SU-DHL-6 (cell line): Measurements from ENCODE around the gene GZMH.

Source experiments
- EZH2phosphoT487 ChIP-seq: fragments of 200-600 bp; sonication (generic), shearing (Covaris generic); conservative IDR thresholded peaks from 2 replicates; pipeline ENCODE4 v1.6.1; 2018; ENCODE audit warnings: mild to moderate bottlenecking, antibody characterized with exemption, low read length, moderate library complexity, mixed read lengths
- TF ChIP-seq, protein P1 (sequence below): fragments of 200-600 bp; sonication (generic); IDR thresholded peaks from one replicate; pipeline ENCODE4 v1.5.1; 2017; ENCODE audit warnings: antibody characterized with exemption, mild to moderate bottlenecking, low read length, moderate library complexity; ENCODE audit not compliant: insufficient read depth, poor library complexity, severe bottlenecking

DNA sequence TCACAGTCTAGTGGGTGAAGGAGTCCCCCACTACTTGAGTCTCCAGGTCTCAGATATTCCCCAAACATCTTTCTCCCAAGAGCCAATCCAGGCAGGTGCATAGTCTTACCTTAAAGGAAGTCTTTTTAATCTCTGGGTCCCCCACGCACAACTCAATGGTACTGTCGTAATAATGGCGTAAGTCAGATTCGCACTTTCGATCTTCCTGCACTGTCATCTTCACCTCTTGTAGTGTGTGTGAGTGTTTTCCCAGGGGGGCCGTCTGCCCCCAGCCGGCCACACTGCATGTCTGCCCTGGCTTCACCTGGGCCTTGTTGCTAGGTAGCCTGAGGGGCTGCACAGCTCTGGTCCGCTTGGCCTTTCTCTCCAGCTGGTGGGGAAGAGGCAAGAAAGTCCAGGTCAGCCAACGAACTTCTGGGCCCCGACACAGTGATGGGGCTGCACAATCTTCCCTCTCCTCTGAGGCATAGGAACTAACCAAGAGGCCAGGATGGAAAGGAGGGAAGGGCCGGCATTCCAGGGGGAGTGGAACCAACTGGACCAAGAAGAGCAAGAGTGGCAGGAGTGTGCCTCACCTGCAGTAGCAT lies 22.4 kb upstream of the GZMH start:
- TF ChIP-seq, protein P1, sequence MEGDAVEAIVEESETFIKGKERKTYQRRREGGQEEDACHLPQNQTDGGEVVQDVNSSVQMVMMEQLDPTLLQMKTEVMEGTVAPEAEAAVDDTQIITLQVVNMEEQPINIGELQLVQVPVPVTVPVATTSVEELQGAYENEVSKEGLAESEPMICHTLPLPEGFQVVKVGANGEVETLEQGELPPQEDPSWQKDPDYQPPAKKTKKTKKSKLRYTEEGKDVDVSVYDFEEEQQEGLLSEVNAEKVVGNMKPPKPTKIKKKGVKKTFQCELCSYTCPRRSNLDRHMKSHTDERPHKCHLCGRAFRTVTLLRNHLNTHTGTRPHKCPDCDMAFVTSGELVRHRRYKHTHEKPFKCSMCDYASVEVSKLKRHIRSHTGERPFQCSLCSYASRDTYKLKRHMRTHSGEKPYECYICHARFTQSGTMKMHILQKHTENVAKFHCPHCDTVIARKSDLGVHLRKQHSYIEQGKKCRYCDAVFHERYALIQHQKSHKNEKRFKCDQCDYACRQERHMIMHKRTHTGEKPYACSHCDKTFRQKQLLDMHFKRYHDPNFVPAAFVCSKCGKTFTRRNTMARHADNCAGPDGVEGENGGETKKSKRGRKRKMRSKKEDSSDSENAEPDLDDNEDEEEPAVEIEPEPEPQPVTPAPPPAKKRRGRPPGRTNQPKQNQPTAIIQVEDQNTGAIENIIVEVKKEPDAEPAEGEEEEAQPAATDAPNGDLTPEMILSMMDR, result no peak
- no peak for TF ChIP-seq EZH2phosphoT487
